ENCODE data around the gene VWA5B1. TPM values are rescaled to one million over a fixed set of nuclear protein-coding genes. Genes with fewer than 3 reads are reported as not detected.

The VWA5B1 gene
- total and polyA plus RNA-seq, 8 donors = not detected

GRCh38 chr1:20359451-20360330 is 69.0 kb downstream of the VWA5B1 start:
- H3K27me3 ChIP-seq = peaks cover 0 to 69% (median 31%) of the 10 kb centered on the region in 3 donors

GRCh38 chr1:20361401-20361800 is 70.7 kb downstream of the VWA5B1 start:
- DNase-seq = no peak
- H3K27me3 ChIP-seq = peaks cover 7 to 83% (median 48%) of the 10 kb centered on the region in 3 donors
- H3K4me1 ChIP-seq = peaks cover 5 to 32% (median 24%) of the 10 kb centered on the region in 4 donors
- no peak overlapping the region for H3K4me3 ChIP-seq
- intact Hi-C loops (cut with DNase I; ENCODE audit: low total_unique reads) = loop anchor here (10.0 kb wide), 1 partner anchor 447 kb away; no protein-coding TSS in a partner anchor
- H3K9me3 ChIP-seq = no peaks in the 10 kb centered on the region
- no peaks in the 10 kb centered on the region for H3K36me3 ChIP-seq
- H3K27ac ChIP-seq = no peak overlapping the region
- WGBS, 5 donors = 66 to 83% (median 78%) methylated on average over 6 to 7 of the region's 7 CpGs
- TF ChIP-seq POLR2A (IDR thresholded peaks at IDR 0.05) (no peak), EP300 (IDR thresholded peaks at IDR 0.05) (no peak), POLR2AphosphoS5 (IDR thresholded peaks at IDR 0.05) (no peak)
- TF ChIP-seq, protein P1, sequence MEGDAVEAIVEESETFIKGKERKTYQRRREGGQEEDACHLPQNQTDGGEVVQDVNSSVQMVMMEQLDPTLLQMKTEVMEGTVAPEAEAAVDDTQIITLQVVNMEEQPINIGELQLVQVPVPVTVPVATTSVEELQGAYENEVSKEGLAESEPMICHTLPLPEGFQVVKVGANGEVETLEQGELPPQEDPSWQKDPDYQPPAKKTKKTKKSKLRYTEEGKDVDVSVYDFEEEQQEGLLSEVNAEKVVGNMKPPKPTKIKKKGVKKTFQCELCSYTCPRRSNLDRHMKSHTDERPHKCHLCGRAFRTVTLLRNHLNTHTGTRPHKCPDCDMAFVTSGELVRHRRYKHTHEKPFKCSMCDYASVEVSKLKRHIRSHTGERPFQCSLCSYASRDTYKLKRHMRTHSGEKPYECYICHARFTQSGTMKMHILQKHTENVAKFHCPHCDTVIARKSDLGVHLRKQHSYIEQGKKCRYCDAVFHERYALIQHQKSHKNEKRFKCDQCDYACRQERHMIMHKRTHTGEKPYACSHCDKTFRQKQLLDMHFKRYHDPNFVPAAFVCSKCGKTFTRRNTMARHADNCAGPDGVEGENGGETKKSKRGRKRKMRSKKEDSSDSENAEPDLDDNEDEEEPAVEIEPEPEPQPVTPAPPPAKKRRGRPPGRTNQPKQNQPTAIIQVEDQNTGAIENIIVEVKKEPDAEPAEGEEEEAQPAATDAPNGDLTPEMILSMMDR (IDR thresholded peaks at IDR 0.05) = no peak

More at GRCh38 chr1:20359451-20360330, 69.0 kb downstream of the VWA5B1 start:
- intact Hi-C loops (cut with DNase I; ENCODE audit: low total_unique reads) = loop anchor here (10.0 kb wide), 1 partner anchor 445 kb away; no protein-coding TSS in a partner anchor
- H3K27ac ChIP-seq = no peak overlapping the region
- TF ChIP-seq EP300 (IDR thresholded peaks at IDR 0.05) (no peak), POLR2AphosphoS5 (IDR thresholded peaks at IDR 0.05) (peak in 1 of 3 donors; percentile 9)
- TF ChIP-seq, protein P1 (IDR thresholded peaks at IDR 0.05) = no peak
- WGBS, 5 donors = 36 to 53% (median 38%) methylated on average over 15 of the region's 15 CpGs
- H3K9me3 ChIP-seq = no peaks in the 10 kb centered on the region
- no peak overlapping the region for H3K4me3 ChIP-seq
- no peaks in the 10 kb centered on the region for H3K36me3 ChIP-seq
- peak; percentile 40 to 80 for DNase-seq
- peaks cover 0 to 25% (median 17%) of the 10 kb centered on the region in 4 donors for H3K4me1 ChIP-seq

DNA sequence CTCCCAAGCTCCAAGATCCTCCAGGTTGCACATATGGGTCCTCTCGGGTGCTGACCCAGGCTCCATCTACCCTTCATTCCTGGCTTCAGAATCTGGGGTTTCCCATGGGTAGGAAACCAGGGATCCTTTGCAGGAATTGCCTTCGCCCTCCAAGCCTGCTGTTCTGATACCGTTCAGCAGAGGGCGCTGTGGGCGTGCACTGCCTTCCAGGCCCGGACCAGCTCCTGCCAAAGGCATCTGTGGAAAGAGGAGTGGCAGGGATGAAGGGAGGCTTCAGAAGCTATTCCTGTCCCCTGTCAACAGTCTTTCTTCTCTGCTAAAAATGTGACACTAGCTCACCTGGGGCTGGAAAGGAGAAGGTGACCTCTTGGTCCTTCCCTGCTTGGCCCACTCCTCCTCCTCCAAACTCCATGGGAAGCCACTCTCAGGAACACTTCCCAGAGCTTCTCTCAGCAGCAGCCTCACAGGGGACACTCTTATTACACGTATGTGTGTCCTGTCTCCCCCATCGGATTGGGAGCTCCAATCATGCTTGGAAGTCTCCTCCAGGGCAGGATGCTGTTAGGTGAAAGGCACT is 71.2 kb downstream of the VWA5B1 start:
- no peak overlapping the region for H3K27ac ChIP-seq
- DNase-seq = peak; percentile 32 to 72
- H3K4me1 ChIP-seq = peaks cover 10 to 37% (median 28%) of the 10 kb centered on the region in 4 donors
- H3K36me3 ChIP-seq = no peaks in the 10 kb centered on the region
- H3K9me3 ChIP-seq = no peaks in the 10 kb centered on the region
- 12 to 17% (median 15%) methylated on average over 8 of the region's 8 CpGs for WGBS, 5 donors
- intact Hi-C loops (cut with DNase I; ENCODE audit: low total_unique reads) = loop anchor here (10.0 kb wide), 1 partner anchor 447 kb away; no protein-coding TSS in a partner anchor
- TF ChIP-seq POLR2A (IDR thresholded peaks at IDR 0.05) = no peak
- TF ChIP-seq, protein P1 (IDR thresholded peaks at IDR 0.05) = peak in 5 of 7 experiments; percentile 11 to 50 (median 34)
- peaks cover 9 to 88% (median 53%) of the 10 kb centered on the region in 3 donors for H3K27me3 ChIP-seq
- no peak overlapping the region for H3K4me3 ChIP-seq

GRCh38 chr1:20362856-20363255 is 72.2 kb downstream of the VWA5B1 start:
- Histone ChIP-seq H3K27me3 (peaks cover 12 to 92% (median 63%) of the 10 kb centered on the region in 3 donors), H3K4me3 (no peak overlapping the region), H3K9me3 (no peaks in the 10 kb centered on the region), H3K4me1 (peaks cover 13 to 42% (median 33%) of the 10 kb centered on the region in 4 donors), H3K36me3 (no peaks in the 10 kb centered on the region), H3K27ac (no peak overlapping the region)
- no peak for TF ChIP-seq EP300 (IDR thresholded peaks at IDR 0.05)
- TF ChIP-seq POLR2AphosphoS5 (IDR thresholded peaks at IDR 0.05) = no peak
- TF ChIP-seq, protein P1 (IDR thresholded peaks at IDR 0.05) = no peak
- no peak for TF ChIP-seq POLR2A (IDR thresholded peaks at IDR 0.05)
- WGBS, 5 donors = 87 to 96% (median 93%) methylated on average over 2 of the region's 2 CpGs
- no peak for DNase-seq
- intact Hi-C loops (cut with DNase I; ENCODE audit: low total_unique reads) = loop anchor here (10.0 kb wide), 1 partner anchor 448 kb away; no protein-coding TSS in a partner anchor

Data from stomach (tissue), 9 donors.